Measurements from ENCODE around the gene TMEM126B.

DNA sequence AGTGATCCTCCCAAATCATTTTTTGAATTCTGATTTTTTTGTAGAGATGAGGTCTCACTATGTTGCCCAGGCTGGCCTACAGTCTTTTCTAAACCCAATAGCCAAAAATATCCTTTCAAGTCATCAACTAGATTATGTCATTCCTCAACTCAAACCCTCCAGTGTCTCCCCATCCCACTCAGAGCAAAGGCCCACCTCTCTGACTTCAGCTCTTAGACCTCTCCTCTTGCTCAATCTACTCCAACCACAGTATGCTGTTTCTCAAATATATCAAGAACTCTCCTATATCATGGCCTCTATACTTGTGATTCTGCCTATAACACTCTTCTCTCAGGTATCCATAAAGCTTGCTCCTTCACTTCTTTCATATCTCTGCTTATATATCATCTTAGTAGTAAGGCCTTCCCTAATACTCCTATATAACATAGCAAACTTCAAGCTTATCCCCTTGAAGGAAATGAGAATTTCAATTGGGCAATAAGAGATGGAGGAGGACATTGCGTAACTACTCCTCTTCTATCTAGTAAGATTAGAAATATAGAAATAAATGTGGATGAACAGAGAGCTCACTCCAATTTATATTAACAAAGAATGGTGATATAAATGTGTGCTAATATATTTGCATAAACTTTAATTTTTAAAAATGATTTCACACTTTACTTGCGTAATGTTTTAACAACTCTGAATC, 25.7 kb upstream of the TMEM126B start:
- TF ChIP-seq, protein P1, sequence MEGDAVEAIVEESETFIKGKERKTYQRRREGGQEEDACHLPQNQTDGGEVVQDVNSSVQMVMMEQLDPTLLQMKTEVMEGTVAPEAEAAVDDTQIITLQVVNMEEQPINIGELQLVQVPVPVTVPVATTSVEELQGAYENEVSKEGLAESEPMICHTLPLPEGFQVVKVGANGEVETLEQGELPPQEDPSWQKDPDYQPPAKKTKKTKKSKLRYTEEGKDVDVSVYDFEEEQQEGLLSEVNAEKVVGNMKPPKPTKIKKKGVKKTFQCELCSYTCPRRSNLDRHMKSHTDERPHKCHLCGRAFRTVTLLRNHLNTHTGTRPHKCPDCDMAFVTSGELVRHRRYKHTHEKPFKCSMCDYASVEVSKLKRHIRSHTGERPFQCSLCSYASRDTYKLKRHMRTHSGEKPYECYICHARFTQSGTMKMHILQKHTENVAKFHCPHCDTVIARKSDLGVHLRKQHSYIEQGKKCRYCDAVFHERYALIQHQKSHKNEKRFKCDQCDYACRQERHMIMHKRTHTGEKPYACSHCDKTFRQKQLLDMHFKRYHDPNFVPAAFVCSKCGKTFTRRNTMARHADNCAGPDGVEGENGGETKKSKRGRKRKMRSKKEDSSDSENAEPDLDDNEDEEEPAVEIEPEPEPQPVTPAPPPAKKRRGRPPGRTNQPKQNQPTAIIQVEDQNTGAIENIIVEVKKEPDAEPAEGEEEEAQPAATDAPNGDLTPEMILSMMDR (IDR thresholded peaks at IDR 0.05; ENCODE audit: insufficient read depth, low read depth, low read length), result no peak
- TF ChIP-seq EZH2 (IDR thresholded peaks at IDR 0.05; ENCODE audit: insufficient read depth, low read length), result no peak

Measured in astrocyte (in vitro differentiated cells and primary cell).